ENCODE results near the gene ARSH.
"Not testable (repeated sequence)": the region's sequence is repeated elsewhere in the genome, so short reads cannot be mapped to it uniquely, and the experiment has no call there.

The ARSH gene

DNA sequence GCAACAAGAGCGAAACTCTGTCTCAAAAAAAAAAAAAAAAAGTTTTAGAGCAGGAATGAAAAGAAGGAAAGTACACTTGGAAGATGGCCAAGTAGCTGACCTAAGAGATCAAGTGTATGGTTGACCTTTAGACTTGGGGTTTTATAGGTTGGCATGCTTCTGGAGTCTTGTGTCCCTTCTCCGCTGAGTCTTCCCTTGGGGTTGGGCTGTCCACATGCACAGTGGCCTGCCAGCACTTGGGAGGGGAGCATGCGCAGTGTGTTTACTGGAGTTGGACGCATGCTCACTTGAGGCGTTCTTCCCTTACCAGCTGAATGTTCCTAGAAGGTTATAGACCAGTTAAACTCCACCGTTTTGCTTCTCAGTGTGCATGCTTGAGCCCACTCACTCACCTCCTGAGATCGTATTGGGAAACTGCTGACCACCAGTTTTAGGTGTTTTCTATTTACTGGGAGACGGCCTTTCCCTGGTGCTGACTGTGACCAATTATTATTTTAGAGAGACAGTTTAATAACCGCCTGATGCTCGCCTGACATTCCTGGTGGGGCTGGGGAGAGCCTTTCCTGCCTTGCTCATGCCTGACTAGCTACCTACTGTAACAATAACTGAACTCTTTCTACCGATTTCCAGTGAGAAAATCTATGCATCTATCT is 44.3 kb downstream of the ARSH start:
- H3K27me3 ChIP-seq (ENCODE audit: insufficient read depth, low read length); H3K36me3 ChIP-seq (ENCODE audit: insufficient read depth, low read length); H2AFZ ChIP-seq (ENCODE audit: low read depth, low read length); H3K4me3 ChIP-seq (ENCODE audit: low read length); H3K4me1 ChIP-seq (ENCODE audit: insufficient read depth, low read length); H3K9me3 ChIP-seq (ENCODE audit: low read length): not testable (repeated sequence)

DNA sequence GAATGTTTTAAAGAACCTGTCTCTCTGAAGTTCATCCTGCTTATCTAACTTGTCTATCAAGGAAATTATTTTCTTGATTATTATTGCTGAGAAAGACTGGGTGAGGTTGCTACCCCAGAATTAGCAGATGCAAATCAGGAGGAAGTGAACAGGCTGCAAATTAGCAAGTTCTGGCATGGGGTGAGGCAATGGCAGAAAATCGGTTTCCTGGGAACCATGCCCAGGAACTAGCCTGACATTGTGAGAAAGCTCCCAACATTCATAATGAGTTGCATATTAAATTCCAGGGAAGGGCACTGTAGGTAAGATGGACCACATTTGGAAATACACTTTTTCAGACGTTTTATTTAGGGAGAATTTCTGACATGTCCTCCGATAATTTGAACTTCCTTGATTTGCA is 46.5 kb downstream of the ARSH start:
- Histone ChIP-seq H3K27me3 (ENCODE audit: insufficient read depth, low read length) (no peaks in the 10 kb centered on the region), H2AFZ (ENCODE audit: low read depth, low read length) (no peak overlapping the region), H3K36me3 (ENCODE audit: insufficient read depth, low read length) (no peaks in the 10 kb centered on the region), H3K4me3 (ENCODE audit: low read length) (no peak overlapping the region), H3K4me1 (ENCODE audit: insufficient read depth, low read length) (no peaks in the 10 kb centered on the region), H3K9me3 (ENCODE audit: low read length) (no peaks in the 10 kb centered on the region)

DNA sequence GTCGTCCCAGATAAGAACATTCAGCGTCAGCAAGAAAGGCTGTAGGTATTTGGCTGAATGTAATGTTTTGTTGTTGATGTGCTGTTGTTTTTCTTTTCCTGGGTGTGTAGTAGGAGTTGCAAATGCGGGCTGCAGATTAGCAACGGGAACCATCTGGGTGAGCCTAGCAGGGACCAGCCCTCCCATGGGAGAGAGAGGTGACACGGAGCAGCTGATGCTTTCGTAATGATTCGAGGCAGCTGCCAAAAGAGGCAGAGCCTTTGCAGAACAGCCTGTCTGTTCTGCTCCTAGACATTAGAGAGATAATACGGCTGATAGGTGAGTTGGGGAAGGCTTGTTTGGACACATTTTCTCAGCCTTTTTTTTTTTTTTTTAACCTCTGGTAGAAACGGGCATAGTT is 60.2 kb downstream of the ARSH start:
- H3K27me3 ChIP-seq (ENCODE audit: insufficient read depth, low read length) = no peaks in the 10 kb centered on the region

DNA sequence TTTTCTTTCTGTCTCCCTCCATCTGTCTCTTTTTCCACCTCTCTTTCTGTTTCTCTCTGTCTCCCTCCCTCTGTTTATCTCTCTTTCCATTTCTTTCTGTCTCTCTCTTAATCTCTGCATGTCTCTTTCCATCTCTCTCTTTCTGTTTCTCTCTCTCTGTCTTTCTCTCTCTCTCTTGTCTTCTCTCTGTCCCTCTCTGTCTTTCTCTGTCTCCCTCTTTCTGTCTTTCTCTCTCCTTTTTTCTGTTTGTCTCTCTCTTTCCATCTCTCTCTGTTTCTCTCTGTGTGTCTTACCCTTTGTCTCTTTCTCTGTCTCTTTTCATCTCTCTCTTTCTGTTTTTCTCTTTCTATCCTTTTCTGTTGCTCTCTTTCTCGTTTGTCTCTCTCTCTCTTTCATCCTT is 69.6 kb downstream of the ARSH start:
- Histone ChIP-seq H3K9me3 (ENCODE audit: low read length) (no peaks in the 10 kb centered on the region), H2AFZ (ENCODE audit: low read depth, low read length) (no peak overlapping the region), H3K4me3 (ENCODE audit: low read length) (no peak overlapping the region), H3K27me3 (ENCODE audit: insufficient read depth, low read length) (no peaks in the 10 kb centered on the region), H3K36me3 (ENCODE audit: insufficient read depth, low read length) (no peaks in the 10 kb centered on the region), H3K4me1 (ENCODE audit: insufficient read depth, low read length) (no peaks in the 10 kb centered on the region)

More for the DNA sequence above, 60.2 kb downstream of the ARSH start:
- H3K36me3 ChIP-seq (ENCODE audit: insufficient read depth, low read length) = no peaks in the 10 kb centered on the region
- no peaks in the 10 kb centered on the region for H3K4me1 ChIP-seq (ENCODE audit: insufficient read depth, low read length)
- H2AFZ ChIP-seq (ENCODE audit: low read depth, low read length) = no peak overlapping the region
- H3K9me3 ChIP-seq (ENCODE audit: low read length) = no peaks in the 10 kb centered on the region
- no peak overlapping the region for H3K4me3 ChIP-seq (ENCODE audit: low read length)

DNA sequence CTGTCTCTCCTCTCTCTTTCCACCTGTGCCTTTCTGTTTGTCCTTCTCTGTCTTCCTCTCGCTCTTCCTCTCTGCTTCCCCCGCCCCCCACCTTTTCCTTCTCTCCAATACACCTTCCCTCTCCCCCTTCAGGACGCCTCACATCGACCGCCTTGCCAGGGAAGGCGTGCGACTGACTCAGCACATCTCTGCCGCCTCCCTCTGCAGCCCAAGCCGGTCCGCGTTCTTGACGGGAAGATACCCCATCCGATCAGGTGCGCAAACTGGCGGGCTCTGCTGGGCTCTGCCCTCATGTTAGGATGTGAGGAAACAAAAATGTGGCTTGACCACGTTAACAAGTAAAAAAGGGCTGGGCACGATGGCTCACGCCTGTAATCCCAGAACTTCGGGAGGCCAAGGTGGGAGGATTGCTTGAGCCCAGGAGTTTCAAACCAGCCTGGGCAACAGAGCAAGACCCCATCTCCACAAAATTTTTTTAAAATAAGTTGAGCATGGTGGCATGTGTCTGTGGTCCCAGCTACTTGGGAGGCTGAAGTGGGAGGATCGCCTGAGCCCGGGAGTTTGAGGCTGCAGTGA is 70.2 kb downstream of the ARSH start:
- no peaks in the 10 kb centered on the region for H3K27me3 ChIP-seq (ENCODE audit: insufficient read depth, low read length)
- no peaks in the 10 kb centered on the region for H3K4me1 ChIP-seq (ENCODE audit: insufficient read depth, low read length)
- no peaks in the 10 kb centered on the region for H3K9me3 ChIP-seq (ENCODE audit: low read length)
- no peaks in the 10 kb centered on the region for H3K36me3 ChIP-seq (ENCODE audit: insufficient read depth, low read length)
- no peak overlapping the region for H2AFZ ChIP-seq (ENCODE audit: low read depth, low read length)
- H3K4me3 ChIP-seq (ENCODE audit: low read length) = no peak overlapping the region
